Duodenal mucosa (tissue), 2 donors: ENCODE results near the gene XYLT1.

Experiments used
- H3K27ac ChIP-seq: one replicate; pipeline ENCODE4 v1.7.0; 2013; ENCODE audit warnings: low read depth, low read length
- H3K27me3 ChIP-seq, 2 donors: one replicate each; pipeline ENCODE4 v1.7.0; 2013; ENCODE audit warnings: low read length in 2 of 2, control low read depth in 1 of 2; ENCODE audit not compliant: insufficient read depth in 2 of 2, control insufficient read depth in 1 of 2
- H3K36me3 ChIP-seq, 2 donors: one replicate each; pipeline ENCODE4 v1.7.0; 2013; ENCODE audit warnings: low read length in 2 of 2, control low read depth in 1 of 2; ENCODE audit not compliant: insufficient read depth in 2 of 2, control insufficient read depth in 1 of 2
- H3K4me1 ChIP-seq, 2 donors: one replicate each; pipeline ENCODE4 v1.7.0; 2013; ENCODE audit warnings: low read length in 2 of 2, control low read depth in 1 of 2; ENCODE audit not compliant: insufficient read depth in 2 of 2, control insufficient read depth in 1 of 2
- H3K4me3 ChIP-seq, 2 donors: one replicate each; pipeline ENCODE4 v1.7.0; 2013; ENCODE audit warnings: low read length in 2 of 2, low read depth in 1 of 2
- H3K9ac ChIP-seq, 2 donors: one replicate each; pipeline ENCODE4 v1.7.0; 2013; ENCODE audit warnings: low read length in 2 of 2, low read depth in 1 of 2
- H3K9me3 ChIP-seq, 2 donors: one replicate each; pipeline ENCODE4 v1.7.0; 2013; ENCODE audit warnings: low read length in 2 of 2, control low read depth in 1 of 2; ENCODE audit not compliant: control insufficient read depth in 1 of 2

XYLT1 gene

GRCh38 chr16:17117906-17118577, 352.7 kb downstream of the XYLT1 start:
- Histone ChIP-seq H3K27me3 (no peaks in the 10 kb centered on the region), H3K4me1 (no peaks in the 10 kb centered on the region), H3K27ac (no peak overlapping the region), H3K9me3 (no peaks in the 10 kb centered on the region), H3K9ac (no peak overlapping the region), H3K36me3 (peaks cover 2 to 30% of the 10 kb centered on the region in 2 donors), H3K4me3 (no peak overlapping the region)

- Histone ChIP-seq H3K27ac (no peak overlapping the region), H3K27me3 (no peaks in the 10 kb centered on the region), H3K4me1 (no peaks in the 10 kb centered on the region), H3K9ac (no peak overlapping the region), H3K4me3 (no peak overlapping the region), H3K9me3 (no peaks in the 10 kb centered on the region), H3K36me3 (peaks cover 2 to 30% of the 10 kb centered on the region in 2 donors)
Observed at GRCh38 chr16:17116595-17117322, 354.0 kb downstream of the XYLT1 start.

- H3K27me3 ChIP-seq, result no peaks in the 10 kb centered on the region
- no peak overlapping the region for H3K27ac ChIP-seq
- no peak overlapping the region for H3K9ac ChIP-seq
- no peak overlapping the region for H3K4me3 ChIP-seq
- no peaks in the 10 kb centered on the region for H3K4me1 ChIP-seq
- H3K9me3 ChIP-seq, result no peaks in the 10 kb centered on the region
- peaks cover 4 to 25% of the 10 kb centered on the region in 2 donors for H3K36me3 ChIP-seq
Observed at GRCh38 chr16:17109413-17109812, 361.3 kb downstream of the XYLT1 start.

- no peak overlapping the region for H3K27ac ChIP-seq
- H3K9ac ChIP-seq, result no peak overlapping the region
- H3K4me3 ChIP-seq, result no peak overlapping the region
- H3K9me3 ChIP-seq, result no peaks in the 10 kb centered on the region
- H3K36me3 ChIP-seq, result peaks cover 4 to 21% of the 10 kb centered on the region in 2 donors
- H3K27me3 ChIP-seq, result no peaks in the 10 kb centered on the region
- H3K4me1 ChIP-seq, result no peaks in the 10 kb centered on the region
Observed at GRCh38 chr16:17108596-17108995, 362.2 kb downstream of the XYLT1 start.

GRCh38 chr16:17107450-17107849, 363.3 kb downstream of the XYLT1 start:
- no peak overlapping the region for H3K9ac ChIP-seq

GRCh38 chr16:17106243-17106791, 364.4 kb downstream of the XYLT1 start:
- Histone ChIP-seq H3K4me3 (no peak overlapping the region), H3K9me3 (no peaks in the 10 kb centered on the region), H3K4me1 (no peaks in the 10 kb centered on the region), H3K27me3 (no peaks in the 10 kb centered on the region), H3K27ac (no peak overlapping the region), H3K36me3 (peaks cover 4 to 21% of the 10 kb centered on the region in 2 donors), H3K9ac (no peak overlapping the region)

More at GRCh38 chr16:17107450-17107849, 363.3 kb downstream of the XYLT1 start:
- Histone ChIP-seq H3K27ac (no peak overlapping the region), H3K9me3 (no peaks in the 10 kb centered on the region), H3K36me3 (peaks cover 4 to 21% of the 10 kb centered on the region in 2 donors), H3K27me3 (no peaks in the 10 kb centered on the region), H3K4me1 (no peaks in the 10 kb centered on the region), H3K4me3 (no peak overlapping the region)

GRCh38 chr16:17105239-17105797, 365.4 kb downstream of the XYLT1 start:
- Histone ChIP-seq H3K9ac (no peak overlapping the region), H3K4me3 (no peak overlapping the region), H3K36me3 (peaks cover 0 to 16% of the 10 kb centered on the region in 2 donors), H3K4me1 (no peaks in the 10 kb centered on the region), H3K9me3 (no peaks in the 10 kb centered on the region), H3K27ac (no peak overlapping the region), H3K27me3 (no peaks in the 10 kb centered on the region)

- H3K9me3 ChIP-seq, result no peaks in the 10 kb centered on the region
- H3K27ac ChIP-seq, result no peak overlapping the region
- H3K27me3 ChIP-seq, result no peaks in the 10 kb centered on the region
- no peak overlapping the region for H3K4me3 ChIP-seq
- no peaks in the 10 kb centered on the region for H3K4me1 ChIP-seq
- H3K36me3 ChIP-seq, result peaks cover 0 to 10% of the 10 kb centered on the region in 2 donors
- no peak overlapping the region for H3K9ac ChIP-seq
Observed at GRCh38 chr16:17104654-17105053, 366.1 kb downstream of the XYLT1 start.

- no peaks in the 10 kb centered on the region for H3K4me1 ChIP-seq
- H3K27me3 ChIP-seq, result no peaks in the 10 kb centered on the region
- no peaks in the 10 kb centered on the region for H3K9me3 ChIP-seq
- H3K36me3 ChIP-seq, result peaks cover 0 to 2% of the 10 kb centered on the region in 2 donors
- no peak overlapping the region for H3K9ac ChIP-seq
- no peak overlapping the region for H3K4me3 ChIP-seq
- H3K27ac ChIP-seq, result no peak overlapping the region
Observed at GRCh38 chr16:17103216-17103615, 367.5 kb downstream of the XYLT1 start.

- no peak overlapping the region for H3K4me3 ChIP-seq
- no peaks in the 10 kb centered on the region for H3K4me1 ChIP-seq
- no peaks in the 10 kb centered on the region for H3K27me3 ChIP-seq
- H3K9ac ChIP-seq, result no peak overlapping the region
- H3K27ac ChIP-seq, result no peak overlapping the region
- no peaks in the 10 kb centered on the region for H3K36me3 ChIP-seq
- H3K9me3 ChIP-seq, result no peaks in the 10 kb centered on the region
Observed at GRCh38 chr16:17101646-17102045, 369.1 kb downstream of the XYLT1 start.
